Adrenal gland (tissue), 5 donors: ENCODE data around the gene COL21A1.

Experiments
- CTCF ChIP-seq, 6 experiments: fragments of 450-650 bp in 4 of 6; fragments of 200-600 bp in 2 of 6; sonication (generic) in 1 of 6; IDR thresholded peaks; 1 replicate in 5 of 6; 2 replicates in 1 of 6; pipeline versions ENCODE4 v1.5.1 to v1.8.0; 2016 to 2021; ENCODE audit warnings: antibody characterized with exemption in 6 of 6, mild to moderate bottlenecking in 2 of 6, moderate library complexity in 1 of 6
- POLR2A ChIP-seq, 2 donors: fragments of 450-650 bp; IDR thresholded peaks; one replicate each; pipeline ENCODE4 v1.6.1; 2017; ENCODE audit warnings: antibody characterized with exemption in 2 of 2, mild to moderate bottlenecking in 2 of 2, moderate library complexity in 1 of 2
- donor health status: DM: no; HTN: no; CAD: no.

GRCh38 chr6:56023829-56024228, 223.6 kb downstream of the COL21A1 start:
- TF ChIP-seq CTCF (IDR thresholded peaks at IDR 0.05) (no peak), POLR2A (IDR thresholded peaks at IDR 0.05) (no peak)
